H1 (cell line): ENCODE results near the gene CLEC4F.

ENCODE experiments used
- CHD2 ChIP-seq: IDR thresholded peaks from 2 replicates; pipeline ENCODE4 v1.6.1; 2012; ENCODE audit warnings: low read length, improper control_type of control experiment
- EP300 ChIP-seq, 2 experiments: IDR thresholded peaks; 1 replicate in 1 of 2; 2 replicates in 1 of 2; pipeline ENCODE4 v1.6.1; 2011 to 2012; ENCODE audit warnings: low read depth in 2 of 2, low read length in 2 of 2, mild to moderate bottlenecking in 2 of 2, borderline replicate concordance in 1 of 2, inconsistent platforms in 1 of 2, moderate library complexity in 1 of 2
- GABPA ChIP-seq: IDR thresholded peaks from 2 replicates; pipeline ENCODE4 v1.6.1; 2011; ENCODE audit warnings: mild to moderate bottlenecking, low read length, moderate library complexity, borderline replicate concordance; ENCODE audit not compliant: insufficient read depth
- GTF2F1 ChIP-seq: IDR thresholded peaks from 2 replicates; pipeline ENCODE4 v1.6.1; 2012; ENCODE audit warnings: low read depth, low read length, improper control_type of control experiment, borderline replicate concordance
- POLR2A ChIP-seq, 2 experiments: IDR thresholded peaks; 1 replicate in 1 of 2; 2 replicates in 1 of 2; pipeline ENCODE4 v1.6.1; 2011; ENCODE audit warnings: low read depth in 2 of 2, low read length in 2 of 2, mild to moderate bottlenecking in 2 of 2; ENCODE audit errors: control extremely low read depth in 1 of 2
- POLR2AphosphoS5 ChIP-seq: IDR thresholded peaks from 2 replicates; pipeline ENCODE4 v1.6.1; 2011; ENCODE audit warnings: low read depth, low read length
- RAD21 ChIP-seq, 2 experiments: IDR thresholded peaks in 1 of 2; conservative IDR thresholded peaks in 1 of 2; 2 replicates each; pipeline ENCODE4 v1.6.1; 2011; ENCODE audit warnings: low read depth in 2 of 2, low read length in 2 of 2, improper control_type of control experiment in 1 of 2, inconsistent platforms in 1 of 2, mild to moderate bottlenecking in 1 of 2, moderate library complexity in 1 of 2
- RFX5 ChIP-seq: IDR thresholded peaks from 2 replicates; pipeline ENCODE4 v1.6.1; 2011; ENCODE audit warnings: low read depth, low read length, improper control_type of control experiment, borderline replicate concordance
- ZNF274 ChIP-seq: IDR thresholded peaks from 2 replicates; pipeline ENCODE4 v1.7.0; 2012; ENCODE audit warnings: low read length, borderline replicate concordance; ENCODE audit errors: extremely low read depth
- TF ChIP-seq, protein P1 (sequence below), 3 experiments: IDR thresholded peaks; 1 replicate in 2 of 3; 2 replicates in 1 of 3; pipeline versions ENCODE4 v1.5.1 to v1.6.1; 2011; ENCODE audit warnings: low read length in 3 of 3, mild to moderate bottlenecking in 3 of 3, inconsistent platforms in 2 of 3, low read depth in 1 of 3, moderate library complexity in 1 of 3; ENCODE audit not compliant: insufficient read depth in 1 of 3; ENCODE audit errors: control extremely low read depth in 1 of 3
- TF ChIP-seq, protein P2 (sequence below): IDR thresholded peaks from 2 replicates; pipeline ENCODE4 v1.6.1; 2012; ENCODE audit warnings: inconsistent platforms
- TF ChIP-seq, protein P3 (sequence below): fragments of 300-600 bp; sonication (generic); IDR thresholded peaks from 2 replicates; pipeline ENCODE4 v1.7.1; 2012; ENCODE audit warnings: low read length, moderate library complexity, mild to moderate bottlenecking, inconsistent platforms; ENCODE audit not compliant: insufficient replicate concordance

DNA sequence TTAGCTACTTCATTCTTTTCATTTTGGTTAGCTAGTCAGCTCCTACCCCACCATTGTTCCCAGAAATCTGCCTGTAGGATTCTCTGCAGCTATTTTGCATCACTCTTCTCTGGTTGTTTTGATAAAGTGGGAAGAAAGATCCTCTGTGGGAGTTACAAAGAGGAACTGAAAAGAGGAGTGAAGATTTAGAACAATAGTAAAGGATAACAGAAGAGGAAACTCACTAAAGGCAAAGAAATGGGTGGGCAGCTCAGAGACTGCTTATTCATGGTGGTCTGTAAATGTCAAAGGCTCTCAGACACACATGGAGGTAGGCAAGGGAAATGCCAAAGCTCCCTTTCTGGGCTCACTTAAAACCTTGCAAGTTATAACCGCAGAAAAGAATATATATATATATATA is 32.4 kb upstream of the CLEC4F start:
- TF ChIP-seq RFX5: no peak
- TF ChIP-seq ZNF274: no peak
- TF ChIP-seq, protein P1, sequence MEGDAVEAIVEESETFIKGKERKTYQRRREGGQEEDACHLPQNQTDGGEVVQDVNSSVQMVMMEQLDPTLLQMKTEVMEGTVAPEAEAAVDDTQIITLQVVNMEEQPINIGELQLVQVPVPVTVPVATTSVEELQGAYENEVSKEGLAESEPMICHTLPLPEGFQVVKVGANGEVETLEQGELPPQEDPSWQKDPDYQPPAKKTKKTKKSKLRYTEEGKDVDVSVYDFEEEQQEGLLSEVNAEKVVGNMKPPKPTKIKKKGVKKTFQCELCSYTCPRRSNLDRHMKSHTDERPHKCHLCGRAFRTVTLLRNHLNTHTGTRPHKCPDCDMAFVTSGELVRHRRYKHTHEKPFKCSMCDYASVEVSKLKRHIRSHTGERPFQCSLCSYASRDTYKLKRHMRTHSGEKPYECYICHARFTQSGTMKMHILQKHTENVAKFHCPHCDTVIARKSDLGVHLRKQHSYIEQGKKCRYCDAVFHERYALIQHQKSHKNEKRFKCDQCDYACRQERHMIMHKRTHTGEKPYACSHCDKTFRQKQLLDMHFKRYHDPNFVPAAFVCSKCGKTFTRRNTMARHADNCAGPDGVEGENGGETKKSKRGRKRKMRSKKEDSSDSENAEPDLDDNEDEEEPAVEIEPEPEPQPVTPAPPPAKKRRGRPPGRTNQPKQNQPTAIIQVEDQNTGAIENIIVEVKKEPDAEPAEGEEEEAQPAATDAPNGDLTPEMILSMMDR (IDR thresholded peaks at IDR 0.05; ENCODE audit: control extremely low read depth in 1 of 3, insufficient read depth in 1 of 3, low read depth in 1 of 3, low read length in 3 of 3): no peak
- TF ChIP-seq EP300 (IDR thresholded peaks at IDR 0.05; ENCODE audit: borderline replicate concordance in 1 of 2, low read depth in 2 of 2, low read length in 2 of 2): no peak
- TF ChIP-seq POLR2A (IDR thresholded peaks at IDR 0.05; ENCODE audit: control extremely low read depth in 1 of 2, low read depth in 2 of 2, low read length in 2 of 2): no peak
- TF ChIP-seq RAD21 (IDR thresholded peaks at IDR 0.05 in 1 of 2, conservative IDR thresholded peaks at IDR 0.05 in 1 of 2; ENCODE audit: low read depth in 2 of 2, low read length in 2 of 2): no peak
- TF ChIP-seq GABPA: no peak
- TF ChIP-seq, protein P2, sequence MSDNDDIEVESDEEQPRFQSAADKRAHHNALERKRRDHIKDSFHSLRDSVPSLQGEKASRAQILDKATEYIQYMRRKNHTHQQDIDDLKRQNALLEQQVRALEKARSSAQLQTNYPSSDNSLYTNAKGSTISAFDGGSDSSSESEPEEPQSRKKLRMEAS: no peak
- TF ChIP-seq, protein P3, sequence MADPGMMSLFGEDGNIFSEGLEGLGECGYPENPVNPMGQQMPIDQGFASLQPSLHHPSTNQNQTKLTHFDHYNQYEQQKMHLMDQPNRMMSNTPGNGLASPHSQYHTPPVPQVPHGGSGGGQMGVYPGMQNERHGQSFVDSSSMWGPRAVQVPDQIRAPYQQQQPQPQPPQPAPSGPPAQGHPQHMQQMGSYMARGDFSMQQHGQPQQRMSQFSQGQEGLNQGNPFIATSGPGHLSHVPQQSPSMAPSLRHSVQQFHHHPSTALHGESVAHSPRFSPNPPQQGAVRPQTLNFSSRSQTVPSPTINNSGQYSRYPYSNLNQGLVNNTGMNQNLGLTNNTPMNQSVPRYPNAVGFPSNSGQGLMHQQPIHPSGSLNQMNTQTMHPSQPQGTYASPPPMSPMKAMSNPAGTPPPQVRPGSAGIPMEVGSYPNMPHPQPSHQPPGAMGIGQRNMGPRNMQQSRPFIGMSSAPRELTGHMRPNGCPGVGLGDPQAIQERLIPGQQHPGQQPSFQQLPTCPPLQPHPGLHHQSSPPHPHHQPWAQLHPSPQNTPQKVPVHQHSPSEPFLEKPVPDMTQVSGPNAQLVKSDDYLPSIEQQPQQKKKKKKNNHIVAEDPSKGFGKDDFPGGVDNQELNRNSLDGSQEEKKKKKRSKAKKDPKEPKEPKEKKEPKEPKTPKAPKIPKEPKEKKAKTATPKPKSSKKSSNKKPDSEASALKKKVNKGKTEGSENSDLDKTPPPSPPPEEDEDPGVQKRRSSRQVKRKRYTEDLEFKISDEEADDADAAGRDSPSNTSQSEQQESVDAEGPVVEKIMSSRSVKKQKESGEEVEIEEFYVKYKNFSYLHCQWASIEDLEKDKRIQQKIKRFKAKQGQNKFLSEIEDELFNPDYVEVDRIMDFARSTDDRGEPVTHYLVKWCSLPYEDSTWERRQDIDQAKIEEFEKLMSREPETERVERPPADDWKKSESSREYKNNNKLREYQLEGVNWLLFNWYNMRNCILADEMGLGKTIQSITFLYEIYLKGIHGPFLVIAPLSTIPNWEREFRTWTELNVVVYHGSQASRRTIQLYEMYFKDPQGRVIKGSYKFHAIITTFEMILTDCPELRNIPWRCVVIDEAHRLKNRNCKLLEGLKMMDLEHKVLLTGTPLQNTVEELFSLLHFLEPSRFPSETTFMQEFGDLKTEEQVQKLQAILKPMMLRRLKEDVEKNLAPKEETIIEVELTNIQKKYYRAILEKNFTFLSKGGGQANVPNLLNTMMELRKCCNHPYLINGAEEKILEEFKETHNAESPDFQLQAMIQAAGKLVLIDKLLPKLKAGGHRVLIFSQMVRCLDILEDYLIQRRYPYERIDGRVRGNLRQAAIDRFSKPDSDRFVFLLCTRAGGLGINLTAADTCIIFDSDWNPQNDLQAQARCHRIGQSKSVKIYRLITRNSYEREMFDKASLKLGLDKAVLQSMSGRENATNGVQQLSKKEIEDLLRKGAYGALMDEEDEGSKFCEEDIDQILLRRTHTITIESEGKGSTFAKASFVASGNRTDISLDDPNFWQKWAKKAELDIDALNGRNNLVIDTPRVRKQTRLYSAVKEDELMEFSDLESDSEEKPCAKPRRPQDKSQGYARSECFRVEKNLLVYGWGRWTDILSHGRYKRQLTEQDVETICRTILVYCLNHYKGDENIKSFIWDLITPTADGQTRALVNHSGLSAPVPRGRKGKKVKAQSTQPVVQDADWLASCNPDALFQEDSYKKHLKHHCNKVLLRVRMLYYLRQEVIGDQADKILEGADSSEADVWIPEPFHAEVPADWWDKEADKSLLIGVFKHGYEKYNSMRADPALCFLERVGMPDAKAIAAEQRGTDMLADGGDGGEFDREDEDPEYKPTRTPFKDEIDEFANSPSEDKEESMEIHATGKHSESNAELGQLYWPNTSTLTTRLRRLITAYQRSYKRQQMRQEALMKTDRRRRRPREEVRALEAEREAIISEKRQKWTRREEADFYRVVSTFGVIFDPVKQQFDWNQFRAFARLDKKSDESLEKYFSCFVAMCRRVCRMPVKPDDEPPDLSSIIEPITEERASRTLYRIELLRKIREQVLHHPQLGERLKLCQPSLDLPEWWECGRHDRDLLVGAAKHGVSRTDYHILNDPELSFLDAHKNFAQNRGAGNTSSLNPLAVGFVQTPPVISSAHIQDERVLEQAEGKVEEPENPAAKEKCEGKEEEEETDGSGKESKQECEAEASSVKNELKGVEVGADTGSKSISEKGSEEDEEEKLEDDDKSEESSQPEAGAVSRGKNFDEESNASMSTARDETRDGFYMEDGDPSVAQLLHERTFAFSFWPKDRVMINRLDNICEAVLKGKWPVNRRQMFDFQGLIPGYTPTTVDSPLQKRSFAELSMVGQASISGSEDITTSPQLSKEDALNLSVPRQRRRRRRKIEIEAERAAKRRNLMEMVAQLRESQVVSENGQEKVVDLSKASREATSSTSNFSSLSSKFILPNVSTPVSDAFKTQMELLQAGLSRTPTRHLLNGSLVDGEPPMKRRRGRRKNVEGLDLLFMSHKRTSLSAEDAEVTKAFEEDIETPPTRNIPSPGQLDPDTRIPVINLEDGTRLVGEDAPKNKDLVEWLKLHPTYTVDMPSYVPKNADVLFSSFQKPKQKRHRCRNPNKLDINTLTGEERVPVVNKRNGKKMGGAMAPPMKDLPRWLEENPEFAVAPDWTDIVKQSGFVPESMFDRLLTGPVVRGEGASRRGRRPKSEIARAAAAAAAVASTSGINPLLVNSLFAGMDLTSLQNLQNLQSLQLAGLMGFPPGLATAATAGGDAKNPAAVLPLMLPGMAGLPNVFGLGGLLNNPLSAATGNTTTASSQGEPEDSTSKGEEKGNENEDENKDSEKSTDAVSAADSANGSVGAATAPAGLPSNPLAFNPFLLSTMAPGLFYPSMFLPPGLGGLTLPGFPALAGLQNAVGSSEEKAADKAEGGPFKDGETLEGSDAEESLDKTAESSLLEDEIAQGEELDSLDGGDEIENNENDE: no peak
- no peak for TF ChIP-seq POLR2AphosphoS5
- TF ChIP-seq CHD2: no peak
- TF ChIP-seq GTF2F1: no peak
